Neural cell (in vitro differentiated cells): Measurements from ENCODE around the gene HNRNPUL1. TPM values are rescaled to one million over a fixed set of nuclear protein-coding genes. Genes with fewer than 3 reads are reported as not detected.

Experiments
- H2AFZ ChIP-seq: fragments of 200-600, 300-800 bp; sonication (generic), shearing (Covaris generic); 2 replicates; pipeline ENCODE4 v1.6.0; 2014; ENCODE audit warnings: low read depth, mild to moderate bottlenecking, antibody characterized with exemption, low read length, moderate library complexity
- H3F3A ChIP-seq: fragments of 200-600 bp; shearing (Covaris generic); 2 replicates; pipeline ENCODE4 v1.6.1; 2016; ENCODE audit warnings: mild to moderate bottlenecking, moderate library complexity, mixed read lengths, antibody characterized with exemption, low read length; ENCODE audit not compliant: insufficient read depth, poor library complexity, severe bottlenecking
- H3K27ac ChIP-seq: fragments of 200-600, 300-800 bp; sonication (generic), shearing (Covaris generic); 2 replicates; pipeline ENCODE4 v1.5.1; 2014; ENCODE audit warnings: mild to moderate bottlenecking, low read length, moderate library complexity
- H3K27me3 ChIP-seq: fragments of 300-800, 200-600 bp; sonication (generic), shearing (Covaris generic); 2 replicates; pipeline ENCODE4 v1.6.0; 2014; ENCODE audit warnings: mild to moderate bottlenecking, low read depth, low read length, moderate library complexity; ENCODE audit not compliant: insufficient read depth
- H3K36me3 ChIP-seq: fragments of 300-800, 200-600 bp; sonication (generic), shearing (Covaris generic); 2 replicates; pipeline ENCODE4 v1.5.1; 2014; ENCODE audit warnings: mild to moderate bottlenecking, antibody characterized with exemption, low read length, moderate library complexity; ENCODE audit not compliant: insufficient read depth
- H3K4me2 ChIP-seq: fragments of 300-800, 200-600 bp; sonication (generic), shearing (Covaris generic); 2 replicates; pipeline ENCODE4 v1.6.0; 2014; ENCODE audit warnings: mild to moderate bottlenecking, low read length
- H3K4me3 ChIP-seq: fragments of 300-800, 200-600 bp; sonication (generic), shearing (Covaris generic); 2 replicates; pipeline ENCODE4 v1.5.1; 2014; ENCODE audit warnings: mild to moderate bottlenecking, low read length, moderate library complexity
- H3K79me2 ChIP-seq: fragments of 200-600 bp; shearing (Covaris generic); replicated peaks from 2 replicates; pipeline ENCODE4 v1.6.0; 2014; ENCODE audit warnings: mild to moderate bottlenecking, low read length, moderate library complexity; ENCODE audit not compliant: insufficient read depth
- H3K9ac ChIP-seq: fragments of 300-800, 200-600 bp; sonication (generic), shearing (Covaris generic); 2 replicates; pipeline ENCODE4 v1.6.1; 2016; ENCODE audit warnings: mild to moderate bottlenecking, low read length, mixed read lengths
- H3K9me2 ChIP-seq: fragments of 200-600 bp; shearing (Covaris generic); 2 replicates; pipeline ENCODE4 v1.6.1; 2016; ENCODE audit warnings: mild to moderate bottlenecking, low read length, mixed read lengths; ENCODE audit not compliant: insufficient read depth
- H3K9me3 ChIP-seq: fragments of 200-600, 300-800 bp; sonication (generic), shearing (Covaris generic); 2 replicates; pipeline ENCODE4 v1.6.1; 2016; ENCODE audit warnings: mild to moderate bottlenecking, mixed run types, low read length, moderate library complexity, mixed read lengths
- H4K20me1 ChIP-seq: fragments of 200-600 bp; shearing (Covaris generic); 2 replicates; pipeline ENCODE4 v1.6.1; 2016; ENCODE audit warnings: mild to moderate bottlenecking, mixed run types; ENCODE audit not compliant: insufficient read depth
- EP300 ChIP-seq: fragments of 450-650 bp; conservative IDR thresholded peaks from 2 replicates; pipeline ENCODE4 v1.6.1; 2014; ENCODE audit warnings: antibody characterized with exemption, mild to moderate bottlenecking, moderate library complexity; ENCODE audit not compliant: poor library complexity, severe bottlenecking
- EZH2 ChIP-seq: fragments of 200-600, 300-800 bp; shearing (Covaris generic), sonication (generic); IDR thresholded peaks from 2 replicates; pipeline ENCODE4 v1.6.1; 2014; ENCODE audit warnings: antibody characterized with exemption, low read length, borderline replicate concordance, mild to moderate bottlenecking; ENCODE audit not compliant: insufficient read depth, poor library complexity, severe bottlenecking
- MXI1 ChIP-seq: fragments of 450-650 bp; conservative IDR thresholded peaks from 2 replicates; pipeline ENCODE4 v1.6.1; 2014; ENCODE audit warnings: antibody characterized with exemption, mild to moderate bottlenecking; ENCODE audit not compliant: poor library complexity, severe bottlenecking
- POLR2AphosphoS5 ChIP-seq: IDR thresholded peaks from 2 replicates; pipeline ENCODE4 v1.6.1; 2012
- RAD21 ChIP-seq: fragments of 450-650 bp; conservative IDR thresholded peaks from 2 replicates; pipeline ENCODE4 v1.6.1; 2014; ENCODE audit warnings: antibody characterized with exemption, mild to moderate bottlenecking, moderate library complexity
- REST ChIP-seq: IDR thresholded peaks from 2 replicates; pipeline ENCODE4 v1.6.1; 2012; ENCODE audit warnings: borderline replicate concordance
- SMC3 ChIP-seq: fragments of 450-650 bp; conservative IDR thresholded peaks from 2 replicates; pipeline ENCODE4 v1.6.1; 2014; ENCODE audit warnings: antibody characterized with exemption, mild to moderate bottlenecking, moderate library complexity; ENCODE audit not compliant: poor library complexity
- TAF1 ChIP-seq: IDR thresholded peaks from 2 replicates; pipeline ENCODE4 v1.6.1; 2012; ENCODE audit warnings: low read depth
- polyA plus RNA-seq: library from polyadenylated mRNA; depleted of rRNA; stranded (reverse); fragments of >200 nt; gene quantifications from 2 replicates; pipeline ENCODE4 v1.2.3, GENCODE V29; 2014

The HNRNPUL1 gene
- polyA plus RNA-seq, 1 donor from 2014 or later: 34.6 TPM

- no peak overlapping the region for H3K4me3 ChIP-seq
- H3K9me2 ChIP-seq: no peaks in the 10 kb centered on the region
- H3K36me3 ChIP-seq: no peaks in the 10 kb centered on the region
- no peaks in the 10 kb centered on the region for H3K27me3 ChIP-seq
- TF ChIP-seq SMC3 (no peak), EZH2 (no peak), RAD21 (no peak), POLR2AphosphoS5 (no peak), MXI1 (no peak), REST (no peak), TAF1 (no peak)
- H3K4me2 ChIP-seq: no peak overlapping the region
- no peak overlapping the region for H3K27ac ChIP-seq
- H3K79me2 ChIP-seq: no peaks in the 10 kb centered on the region
- no peak overlapping the region for H3K9ac ChIP-seq
- H3K9me3 ChIP-seq: no peaks in the 10 kb centered on the region
- no peak overlapping the region for H2AFZ ChIP-seq
- H3F3A ChIP-seq: no peaks in the 10 kb centered on the region
- H4K20me1 ChIP-seq: no peaks in the 10 kb centered on the region
Measured at GRCh38 chr19:41249707-41250423, 14.3 kb upstream of the HNRNPUL1 start.

GRCh38 chr19:41253660-41254059 is 10.5 kb upstream of the HNRNPUL1 start:
- Histone ChIP-seq H3F3A (no peaks in the 10 kb centered on the region), H3K9ac (no peak overlapping the region), H3K4me3 (no peak overlapping the region), H3K36me3 (no peaks in the 10 kb centered on the region), H3K9me3 (no peaks in the 10 kb centered on the region), H3K27ac (no peak overlapping the region), H4K20me1 (no peaks in the 10 kb centered on the region), H3K79me2 (no peaks in the 10 kb centered on the region), H3K9me2 (no peaks in the 10 kb centered on the region), H2AFZ (no peak overlapping the region), H3K4me2 (no peak overlapping the region), H3K27me3 (no peaks in the 10 kb centered on the region)
- TF ChIP-seq MXI1: no peak
- TF ChIP-seq RAD21: no peak
- TF ChIP-seq REST: no peak
- TF ChIP-seq POLR2AphosphoS5: no peak
- no peak for TF ChIP-seq TAF1
- TF ChIP-seq EP300: no peak
- no peak for TF ChIP-seq SMC3
- TF ChIP-seq EZH2: no peak
